Measurements from ENCODE around the gene TDRD15. TPM values are rescaled to one million over a fixed set of nuclear protein-coding genes. Genes with fewer than 3 reads are reported as not detected.
"Not testable (repeated sequence)": the region's sequence is repeated elsewhere in the genome, so short reads cannot be mapped to it uniquely, and the experiment has no call there.

TDRD15 gene
- total RNA-seq, 1 experiment from 2014 or later, result 2.9 TPM

- peaks cover 5% of the 10 kb centered on the region; the same call in 1 of the 2 replicates for H3K27me3 ChIP-seq (ENCODE audit: insufficient read depth, low read depth)
- no peaks in the 10 kb centered on the region for H3K79me2 ChIP-seq (ENCODE audit: low read depth)
- no peak overlapping the region for H3K4me2 ChIP-seq
- no peaks in the 10 kb centered on the region for H3K9me2 ChIP-seq (ENCODE audit: insufficient read depth)
- DNase-seq, result no peak
- no peaks in the 10 kb centered on the region for H3F3A ChIP-seq (ENCODE audit: insufficient read depth, low read depth)
- no peak overlapping the region for H2AFZ ChIP-seq
- H3K4me1 ChIP-seq (replicated peaks; ENCODE audit: insufficient read depth), result no peaks in the 10 kb centered on the region
- CTCF ChIA-PET, result no interaction called here
- H3K9me3 ChIP-seq (ENCODE audit: insufficient read depth, low read depth), result no peaks in the 10 kb centered on the region
- POLR2A ChIA-PET (ENCODE audit: unreplicated experiment), result no interaction called here
- no TSS peak for BruUV-seq (replicated peaks)
- intact Hi-C loops (cut with micrococcal nuclease; ENCODE audit: unreplicated experiment), result no loop called here
- TF ChIP-seq EZH2 (IDR thresholded peaks at IDR 0.05; ENCODE audit: low read depth) (no peak), CTCF (conservative IDR thresholded peaks at IDR 0.05) (no peak)
- H3K36me3 ChIP-seq (ENCODE audit: low read depth), result no peaks in the 10 kb centered on the region
- H4K20me1 ChIP-seq (ENCODE audit: insufficient read depth), result no peaks in the 10 kb centered on the region
- no peak overlapping the region for H3K27ac ChIP-seq
- no peak overlapping the region for H3K4me3 ChIP-seq
These were observed 25.5 kb upstream of the TDRD15 start for GRCh38 chr2:21098294-21098693.

GRCh38 chr2:21099281-21099907, 24.4 kb upstream of the TDRD15 start:
- Histone ChIP-seq H3K36me3 (ENCODE audit: low read depth) (no peaks in the 10 kb centered on the region), H3K4me2 (no peak overlapping the region), H3K4me3 (no peak overlapping the region), H2AFZ (no peak overlapping the region), H3K79me2 (ENCODE audit: low read depth) (no peaks in the 10 kb centered on the region), H3K9me3 (ENCODE audit: insufficient read depth, low read depth) (no peaks in the 10 kb centered on the region), H4K20me1 (ENCODE audit: insufficient read depth) (no peaks in the 10 kb centered on the region), H3F3A (ENCODE audit: insufficient read depth, low read depth) (no peaks in the 10 kb centered on the region), H3K27ac (no peak overlapping the region), H3K27me3 (ENCODE audit: insufficient read depth, low read depth) (peaks cover 5% of the 10 kb centered on the region; the same call in 1 of the 2 replicates), H3K9me2 (ENCODE audit: insufficient read depth) (no peaks in the 10 kb centered on the region), H3K4me1 (replicated peaks; ENCODE audit: insufficient read depth) (no peaks in the 10 kb centered on the region)
- intact Hi-C loops (cut with micrococcal nuclease; ENCODE audit: unreplicated experiment), result no loop called here
- TF ChIP-seq EZH2 (IDR thresholded peaks at IDR 0.05; ENCODE audit: low read depth), result no peak
- TF ChIP-seq CTCF (conservative IDR thresholded peaks at IDR 0.05), result no peak
- ChIA-PET CTCF (no interaction called here), POLR2A (ENCODE audit: unreplicated experiment) (no interaction called here)
- no peak for DNase-seq
- no TSS peak for BruUV-seq (replicated peaks)

GRCh38 chr2:21101514-21102155, 22.1 kb upstream of the TDRD15 start:
- H3K9me2 ChIP-seq (ENCODE audit: insufficient read depth); H3K27ac ChIP-seq; H2AFZ ChIP-seq; H3K4me2 ChIP-seq; H3K79me2 ChIP-seq (ENCODE audit: low read depth); H3K4me3 ChIP-seq; BruUV-seq (replicated peaks); H3K9me3 ChIP-seq (ENCODE audit: insufficient read depth, low read depth); POLR2A ChIA-PET (ENCODE audit: unreplicated experiment); H3K4me1 ChIP-seq (replicated peaks; ENCODE audit: insufficient read depth); CTCF ChIA-PET; intact Hi-C loops (cut with micrococcal nuclease; ENCODE audit: unreplicated experiment); H3F3A ChIP-seq (ENCODE audit: insufficient read depth, low read depth); DNase-seq; H3K36me3 ChIP-seq (ENCODE audit: low read depth); H4K20me1 ChIP-seq (ENCODE audit: insufficient read depth); H3K27me3 ChIP-seq (ENCODE audit: insufficient read depth, low read depth): not testable (repeated sequence)
